A673 (cell line): Measurements from ENCODE around the gene MBLAC1.

ENCODE experiments used
- EZH2 ChIP-seq: fragments of 200-600 bp; sonication (generic); IDR thresholded peaks from 2 replicates; pipeline ENCODE4 v1.6.1; 2017; ENCODE audit warnings: borderline replicate concordance, low read depth, mild to moderate bottlenecking, mixed read lengths, antibody characterized with exemption, low read length; ENCODE audit not compliant: poor library complexity, severe bottlenecking
- TF ChIP-seq, protein P1 (sequence below): fragments of 300-800, 200-600 bp; sonication (generic); conservative IDR thresholded peaks from 2 replicates; pipeline ENCODE4 v1.5.1; 2017; ENCODE audit warnings: low read depth, mild to moderate bottlenecking, antibody characterized with exemption, low read length, moderate library complexity, mixed read lengths

DNA sequence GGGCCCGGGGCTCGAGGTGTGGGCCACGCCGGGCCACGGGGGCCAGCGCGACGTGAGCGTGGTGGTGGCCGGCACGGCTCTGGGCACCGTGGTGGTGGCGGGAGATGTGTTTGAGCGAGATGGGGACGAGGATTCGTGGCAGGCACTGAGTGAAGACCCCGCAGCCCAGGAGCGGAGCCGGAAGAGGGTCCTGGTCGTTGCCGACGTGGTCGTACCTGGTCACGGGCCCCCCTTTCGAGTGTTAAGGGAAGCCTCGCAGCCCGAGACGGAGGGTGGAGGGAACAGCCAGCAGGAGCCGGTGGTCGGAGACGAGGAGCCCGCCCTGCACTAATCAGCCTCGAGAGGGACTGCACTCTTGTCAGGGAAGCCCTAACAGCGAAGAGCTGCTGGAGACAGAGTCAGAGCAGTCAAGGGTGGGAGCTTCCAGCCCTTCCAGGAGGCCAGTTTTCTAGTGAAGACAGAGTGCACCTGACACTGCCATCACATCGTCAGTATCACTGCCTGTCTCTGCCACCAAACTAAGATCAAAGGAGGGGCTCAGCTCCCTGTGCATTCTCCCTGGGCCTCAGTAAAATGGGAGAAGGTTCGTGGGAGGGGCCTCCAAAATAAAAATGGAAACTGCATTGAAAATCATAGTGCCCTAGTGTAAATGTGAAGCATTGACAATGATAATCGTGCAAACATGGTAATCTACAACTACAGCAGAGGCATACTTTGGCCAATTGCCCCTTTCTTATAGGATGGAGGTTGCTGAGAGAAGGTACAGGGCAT lies 1.3 kb downstream of the MBLAC1 start:
- no peak for TF ChIP-seq EZH2
- TF ChIP-seq, protein P1, sequence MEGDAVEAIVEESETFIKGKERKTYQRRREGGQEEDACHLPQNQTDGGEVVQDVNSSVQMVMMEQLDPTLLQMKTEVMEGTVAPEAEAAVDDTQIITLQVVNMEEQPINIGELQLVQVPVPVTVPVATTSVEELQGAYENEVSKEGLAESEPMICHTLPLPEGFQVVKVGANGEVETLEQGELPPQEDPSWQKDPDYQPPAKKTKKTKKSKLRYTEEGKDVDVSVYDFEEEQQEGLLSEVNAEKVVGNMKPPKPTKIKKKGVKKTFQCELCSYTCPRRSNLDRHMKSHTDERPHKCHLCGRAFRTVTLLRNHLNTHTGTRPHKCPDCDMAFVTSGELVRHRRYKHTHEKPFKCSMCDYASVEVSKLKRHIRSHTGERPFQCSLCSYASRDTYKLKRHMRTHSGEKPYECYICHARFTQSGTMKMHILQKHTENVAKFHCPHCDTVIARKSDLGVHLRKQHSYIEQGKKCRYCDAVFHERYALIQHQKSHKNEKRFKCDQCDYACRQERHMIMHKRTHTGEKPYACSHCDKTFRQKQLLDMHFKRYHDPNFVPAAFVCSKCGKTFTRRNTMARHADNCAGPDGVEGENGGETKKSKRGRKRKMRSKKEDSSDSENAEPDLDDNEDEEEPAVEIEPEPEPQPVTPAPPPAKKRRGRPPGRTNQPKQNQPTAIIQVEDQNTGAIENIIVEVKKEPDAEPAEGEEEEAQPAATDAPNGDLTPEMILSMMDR: no peak
